ENCODE measurements around the gene TTC28.

- no peak for TF ChIP-seq POLR2A (IDR thresholded peaks at IDR 0.05)
- no peak for TF ChIP-seq POLR2AphosphoS5 (IDR thresholded peaks at IDR 0.05)
Measured at GRCh38 chr22:28462041-28462440, 217.6 kb downstream of the TTC28 start.
